Sigmoid colon (tissue), 4 donors: ENCODE data around the gene ARG1.

Experiments
- EP300 ChIP-seq, 4 donors: sonication (generic); formaldehyde crosslinking; IDR thresholded peaks; one replicate each; pipeline ENCODE4 v1.6.1; 2017; ENCODE audit warnings: antibody characterized with exemption in 4 of 4
- POLR2AphosphoS5 ChIP-seq, 4 donors: sonication (generic); formaldehyde crosslinking; IDR thresholded peaks; one replicate each; pipeline ENCODE4 v1.6.1; 2017; ENCODE audit warnings: antibody characterized with exemption in 4 of 4
- TF ChIP-seq, protein P1 (sequence below), 4 experiments: fragments of 450-650 bp in 3 of 4; fragments of 200-600 bp in 1 of 4; IDR thresholded peaks; one replicate each; pipeline ENCODE4 v1.5.1; 2016 to 2019; ENCODE audit warnings: antibody characterized with exemption in 4 of 4, mild to moderate bottlenecking in 3 of 4, moderate library complexity in 2 of 4

- TF ChIP-seq, protein P1, sequence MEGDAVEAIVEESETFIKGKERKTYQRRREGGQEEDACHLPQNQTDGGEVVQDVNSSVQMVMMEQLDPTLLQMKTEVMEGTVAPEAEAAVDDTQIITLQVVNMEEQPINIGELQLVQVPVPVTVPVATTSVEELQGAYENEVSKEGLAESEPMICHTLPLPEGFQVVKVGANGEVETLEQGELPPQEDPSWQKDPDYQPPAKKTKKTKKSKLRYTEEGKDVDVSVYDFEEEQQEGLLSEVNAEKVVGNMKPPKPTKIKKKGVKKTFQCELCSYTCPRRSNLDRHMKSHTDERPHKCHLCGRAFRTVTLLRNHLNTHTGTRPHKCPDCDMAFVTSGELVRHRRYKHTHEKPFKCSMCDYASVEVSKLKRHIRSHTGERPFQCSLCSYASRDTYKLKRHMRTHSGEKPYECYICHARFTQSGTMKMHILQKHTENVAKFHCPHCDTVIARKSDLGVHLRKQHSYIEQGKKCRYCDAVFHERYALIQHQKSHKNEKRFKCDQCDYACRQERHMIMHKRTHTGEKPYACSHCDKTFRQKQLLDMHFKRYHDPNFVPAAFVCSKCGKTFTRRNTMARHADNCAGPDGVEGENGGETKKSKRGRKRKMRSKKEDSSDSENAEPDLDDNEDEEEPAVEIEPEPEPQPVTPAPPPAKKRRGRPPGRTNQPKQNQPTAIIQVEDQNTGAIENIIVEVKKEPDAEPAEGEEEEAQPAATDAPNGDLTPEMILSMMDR (IDR thresholded peaks at IDR 0.05): no peak
- no peak for TF ChIP-seq POLR2AphosphoS5 (IDR thresholded peaks at IDR 0.05)
- no peak for TF ChIP-seq EP300 (IDR thresholded peaks at IDR 0.05)
These were observed 10.9 kb upstream of the ARG1 start for GRCh38 chr6:131561925-131562707.
